Left ventricle myocardium superior (tissue), 1 donor: ENCODE results near the gene TBC1D1. TPM values are rescaled to one million over a fixed set of nuclear protein-coding genes. Genes with fewer than 3 reads are reported as not detected.
A peak's percentile ranks its signal among the peaks of the same experiment; 100 is the strongest.
"Not testable (repeated sequence)": the region's sequence is repeated elsewhere in the genome, so short reads cannot be mapped to it uniquely, and the experiment has no call there.

Source experiments
- ATAC-seq: fragments of 200-7000 bp; cut with Tn5 transposase; one replicate; pipeline ENCODE4 v1.9.1; 2020; ENCODE audit warnings: mild to moderate bottlenecking, moderate library complexity
- DNase-seq: peaks from one replicate; pipeline ENCODE4 v3.0.0-alpha.2; 2020
- intact Hi-C: fragments of 100-400 bp; cut with micrococcal nuclease; formaldehyde crosslinking; loops from one replicate; pipeline ENCODE4 v1.11.0; 2022
- total RNA-seq: library from RNA; stranded (reverse); fragmentation: NEBNext Ultra II Directional; extraction: Animal tissue kit (Norgen Biotek cat#: 25700); gene quantifications from one replicate; pipeline ENCODE4 v1.2.1, GENCODE V29; 2021
- donor health status: DM: no; HTN: yes; CAD: no; lungs with severe emphysema.

The TBC1D1 gene
- total RNA-seq, 1 donor from 2014 or later = 118 TPM

GRCh38 chr4:37909332-37910090, 18.6 kb downstream of the TBC1D1 start:
- intact Hi-C loops = no loop called here
- no peak for DNase-seq
- peak; percentile 87 for ATAC-seq

GRCh38 chr4:37910091-37910486, 19.2 kb downstream of the TBC1D1 start:
- ATAC-seq (peak; percentile 57), DNase-seq (no peak)
- intact Hi-C loops = no loop called here

- DNase-seq (no peak), ATAC-seq (no peak)
- intact Hi-C loops = no loop called here
These were observed 23.7 kb downstream of the TBC1D1 start for GRCh38 chr4:37914539-37914938.

GRCh38 chr4:37917388-37917787, 26.5 kb downstream of the TBC1D1 start:
- intact Hi-C loops = no loop called here
- DNase-seq (peak; percentile 52), ATAC-seq (peak; percentile 57)

DNA sequence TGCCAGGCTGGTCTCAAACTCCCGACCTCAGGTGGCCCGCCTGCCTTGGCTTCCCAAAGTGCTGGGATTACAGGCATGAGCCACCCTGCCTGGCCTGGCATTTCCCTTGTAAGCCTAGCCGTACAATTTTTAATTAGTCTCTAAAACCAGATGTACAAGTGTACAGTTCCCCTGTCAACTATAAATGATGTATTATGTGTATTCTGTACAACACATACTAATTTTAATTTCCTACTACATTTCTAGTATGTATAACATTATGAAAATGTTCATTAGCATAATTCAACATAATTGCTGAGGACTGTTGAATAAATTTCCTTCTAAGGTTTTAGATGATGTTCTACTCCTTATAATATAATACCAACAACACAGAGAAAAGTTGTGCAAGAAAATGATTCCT, 27.8 kb downstream of the TBC1D1 start:
- intact Hi-C loops = no loop called here
- DNase-seq (no peak), ATAC-seq (no peak)

- ATAC-seq (no peak), DNase-seq (no peak)
- intact Hi-C loops = no loop called here
These were observed 31.4 kb downstream of the TBC1D1 start for GRCh38 chr4:37922328-37922727.

DNA sequence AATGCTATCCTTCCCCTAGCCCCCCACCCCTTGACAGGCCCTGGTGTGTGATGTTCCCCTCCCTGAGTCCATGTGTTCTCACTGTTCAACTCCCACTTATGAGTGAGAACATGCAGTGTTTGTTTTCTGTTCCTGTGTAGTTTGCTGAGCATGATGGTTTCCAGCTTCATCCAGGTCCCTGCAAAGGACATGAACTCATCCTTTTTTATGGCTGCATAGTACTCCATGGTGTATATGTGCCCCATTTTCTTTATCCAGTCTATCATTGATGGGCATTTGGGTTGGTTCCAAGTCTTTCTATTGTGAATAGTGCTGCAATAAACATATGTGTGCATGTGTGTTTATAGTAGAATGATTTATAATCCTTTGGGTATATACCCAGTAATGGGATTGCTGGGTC, 32.2 kb downstream of the TBC1D1 start:
- intact Hi-C loops, ATAC-seq, DNase-seq: not testable (repeated sequence)

GRCh38 chr4:37924946-37925345, 34.1 kb downstream of the TBC1D1 start:
- DNase-seq (no peak), ATAC-seq (peak; percentile 45)
- intact Hi-C loops = no loop called here

- intact Hi-C loops = no loop called here
- no peak for DNase-seq
These were observed 36.5 kb downstream of the TBC1D1 start for GRCh38 chr4:37927434-37927833.

GRCh38 chr4:37928426-37929416, 37.8 kb downstream of the TBC1D1 start:
- ATAC-seq = no peak
- no peak for DNase-seq
- intact Hi-C loops = no loop called here

More at GRCh38 chr4:37927434-37927833, 36.5 kb downstream of the TBC1D1 start:
- no peak for ATAC-seq

GRCh38 chr4:37934096-37934495, 43.2 kb downstream of the TBC1D1 start:
- DNase-seq (no peak), ATAC-seq (no peak)
- intact Hi-C loops = no loop called here

DNA sequence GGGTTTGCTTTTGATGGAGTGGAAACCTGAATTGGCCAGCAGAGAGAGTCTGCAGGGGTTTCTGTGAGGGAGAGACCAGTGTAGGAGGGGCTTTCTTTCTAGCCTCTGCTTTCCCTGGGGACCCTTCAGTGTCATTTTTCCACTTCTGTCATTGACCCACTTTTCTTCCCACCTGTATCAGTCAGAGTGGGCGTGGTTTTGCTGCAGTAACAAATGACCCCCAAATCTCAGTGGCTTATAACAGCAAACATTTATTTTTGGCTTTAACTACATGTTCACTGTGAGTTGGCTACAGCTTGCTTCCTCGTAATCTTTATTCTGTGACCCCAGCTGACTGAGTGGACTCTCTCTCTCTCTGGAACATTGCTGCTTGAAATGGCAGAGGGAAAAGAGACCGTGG, 43.7 kb downstream of the TBC1D1 start:
- ATAC-seq (no peak), DNase-seq (no peak)
- intact Hi-C loops = no loop called here

DNA sequence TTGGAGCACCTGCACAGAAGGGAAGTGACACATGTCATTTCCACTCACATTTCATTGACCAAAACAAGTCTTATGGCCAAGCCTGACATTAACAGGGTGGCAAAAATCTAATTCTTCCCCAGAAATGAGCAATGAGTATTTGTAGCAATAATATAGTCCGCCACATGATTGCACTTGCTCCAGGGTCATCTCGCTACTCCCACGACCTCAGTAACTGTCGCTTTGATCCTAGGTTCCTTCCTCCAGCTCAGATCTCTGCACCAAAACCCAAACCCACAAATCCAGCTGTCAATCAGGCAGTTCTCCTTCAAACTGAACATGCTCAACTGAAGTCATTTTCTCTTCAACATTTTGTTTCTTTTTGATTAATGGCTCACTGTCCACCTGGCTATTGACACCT, 44.1 kb downstream of the TBC1D1 start:
- DNase-seq (no peak), ATAC-seq (no peak)
- intact Hi-C loops = no loop called here

- DNase-seq (peak; percentile 77), ATAC-seq (peak; percentile 99)
- intact Hi-C loops = no loop called here
These were observed 46.1 kb downstream of the TBC1D1 start for GRCh38 chr4:37936889-37937498.

GRCh38 chr4:37938208-37938607, 47.3 kb downstream of the TBC1D1 start:
- DNase-seq = no peak
- no peak for ATAC-seq
- intact Hi-C loops = no loop called here

- peak; percentile 64 for ATAC-seq
- intact Hi-C loops = no loop called here
- no peak for DNase-seq
These were observed 55.8 kb downstream of the TBC1D1 start for GRCh38 chr4:37946503-37947179.

- ATAC-seq = no peak
- intact Hi-C loops = no loop called here
- no peak for DNase-seq
These were observed 57.7 kb downstream of the TBC1D1 start for GRCh38 chr4:37948542-37948941.

GRCh38 chr4:37949636-37950426, 58.9 kb downstream of the TBC1D1 start:
- intact Hi-C loops = no loop called here
- ATAC-seq (no peak), DNase-seq (no peak)
